CD4-positive, alpha-beta T cell treated with Interleukin-2 at 100 ng/mL for 4 hours (primary cell): ENCODE results near the gene VARS2.

Source experiments
- DNase-seq: peaks from one replicate; pipeline ENCODE4 v3.0.0-alpha.2; 2020; ENCODE audit warnings: low spot score

The VARS2 gene

DNA sequence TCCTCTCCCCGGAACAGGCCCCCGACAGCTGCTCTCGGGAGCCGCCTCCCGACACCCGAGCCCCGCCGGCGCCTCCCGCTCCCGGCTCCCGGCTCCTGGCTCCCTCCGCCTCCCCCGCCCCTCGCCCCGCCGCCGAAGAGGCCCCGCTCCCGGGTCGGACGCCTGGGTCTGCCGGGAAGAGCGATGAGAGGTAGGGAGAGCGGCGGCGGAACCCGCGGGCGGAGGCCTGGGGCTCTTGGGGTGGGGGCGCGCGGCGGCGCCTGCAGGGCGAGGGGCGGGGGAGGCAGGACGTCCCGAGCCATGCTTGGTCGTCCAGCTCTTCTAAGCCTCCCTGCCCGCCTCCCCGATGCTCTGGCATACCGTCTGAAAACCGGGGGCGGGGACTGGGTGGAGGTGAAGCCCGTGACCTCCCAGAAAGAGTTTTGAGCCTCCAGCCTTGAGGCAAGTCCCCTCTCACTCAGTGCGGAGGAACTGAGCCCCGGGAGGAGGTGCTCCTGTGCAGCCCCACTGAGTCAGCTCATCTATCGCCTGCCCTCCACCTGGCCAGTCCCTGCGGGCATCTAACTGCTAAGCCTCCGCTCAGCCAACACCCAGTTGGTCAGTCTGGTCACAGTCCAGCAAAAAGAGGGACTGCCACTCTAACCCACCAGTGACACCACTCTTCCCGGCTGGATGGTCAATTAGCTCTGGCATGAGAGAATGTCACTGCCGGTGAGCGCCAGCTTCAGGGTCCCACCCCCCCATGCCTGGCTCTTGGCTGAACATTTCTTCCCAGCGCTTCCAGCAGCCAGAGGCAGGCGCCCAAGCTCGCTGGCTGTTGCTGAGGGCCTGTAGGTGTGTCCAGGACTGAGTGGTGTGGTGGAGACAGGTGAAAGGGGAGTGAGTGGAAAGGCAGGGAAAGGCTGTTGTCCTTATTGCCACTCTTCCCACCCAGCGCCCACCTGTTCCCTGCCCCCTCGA, 29.2 kb upstream of the VARS2 start:
- DNase-seq, result peak; percentile 22

DNA sequence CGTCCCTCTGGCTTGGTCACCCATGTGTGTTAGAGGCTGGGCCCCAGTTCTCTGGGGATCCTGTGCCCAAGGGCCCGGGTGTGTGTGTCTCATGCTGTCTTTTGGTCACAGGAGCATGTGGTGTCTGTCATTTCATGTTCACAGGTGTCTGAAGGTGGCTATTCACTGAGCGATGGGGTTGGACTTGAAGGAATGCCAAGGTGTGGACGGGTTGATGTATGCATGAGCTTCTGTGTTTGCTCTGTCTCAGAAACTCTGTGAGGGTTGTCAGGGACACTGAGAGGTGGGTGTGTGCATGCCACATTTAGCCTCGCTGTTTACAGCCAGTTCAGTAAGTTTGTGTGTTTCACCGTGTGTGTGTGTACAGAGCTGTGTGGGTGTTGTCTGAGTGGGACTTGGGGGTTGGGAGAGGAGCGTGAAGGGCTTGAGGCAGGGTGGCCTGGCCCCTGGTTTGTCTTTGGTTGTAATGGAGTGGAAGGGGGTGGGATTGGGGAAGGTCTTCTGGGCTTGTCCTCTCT, 28.5 kb upstream of the VARS2 start:
- DNase-seq, result no peak

GRCh38 chr6:30885999-30886896, 27.8 kb upstream of the VARS2 start:
- DNase-seq, result peak; percentile 14

DNA sequence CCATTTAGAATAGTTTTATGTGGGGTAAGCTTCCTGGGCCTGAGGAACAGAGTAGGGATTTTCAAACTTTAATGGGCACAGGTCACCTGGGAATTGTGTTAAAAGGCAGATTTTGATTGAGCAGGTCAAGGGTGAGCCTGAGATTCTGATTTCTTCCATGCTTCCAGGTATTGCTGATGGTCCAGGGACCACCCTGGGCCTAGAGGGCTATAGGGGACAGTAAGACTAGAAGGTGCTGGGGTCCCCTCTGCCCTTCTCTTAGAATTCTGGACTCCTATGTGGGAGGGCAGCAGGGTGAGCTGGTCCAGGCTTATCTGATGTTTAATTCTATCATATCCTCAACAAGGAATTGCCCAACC, 27.2 kb upstream of the VARS2 start:
- DNase-seq, result no peak

- DNase-seq, result no peak
These were observed 25.9 kb upstream of the VARS2 start for GRCh38 chr6:30887901-30888815.

- DNase-seq, result no peak
These were observed 25.1 kb upstream of the VARS2 start for GRCh38 chr6:30888816-30889495.

DNA sequence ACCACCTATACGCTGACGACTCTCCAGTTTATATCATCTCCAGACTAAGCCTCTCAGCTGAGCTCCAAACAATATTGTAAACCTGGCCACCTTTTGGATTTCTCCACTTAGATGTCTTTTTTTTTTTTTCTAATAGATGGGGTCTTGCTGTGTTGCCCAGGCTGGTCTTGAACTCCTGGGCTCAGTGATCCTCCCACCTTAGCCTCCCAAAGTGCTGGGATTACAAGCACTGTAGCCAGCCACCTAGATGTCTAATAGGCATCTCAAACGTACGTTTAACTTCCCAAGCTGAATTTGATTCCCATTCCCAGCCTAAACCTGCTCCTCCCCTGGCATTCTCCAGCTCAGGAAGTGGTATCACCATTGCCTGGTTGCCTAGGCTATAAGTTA, 24.5 kb upstream of the VARS2 start:
- no peak for DNase-seq

DNA sequence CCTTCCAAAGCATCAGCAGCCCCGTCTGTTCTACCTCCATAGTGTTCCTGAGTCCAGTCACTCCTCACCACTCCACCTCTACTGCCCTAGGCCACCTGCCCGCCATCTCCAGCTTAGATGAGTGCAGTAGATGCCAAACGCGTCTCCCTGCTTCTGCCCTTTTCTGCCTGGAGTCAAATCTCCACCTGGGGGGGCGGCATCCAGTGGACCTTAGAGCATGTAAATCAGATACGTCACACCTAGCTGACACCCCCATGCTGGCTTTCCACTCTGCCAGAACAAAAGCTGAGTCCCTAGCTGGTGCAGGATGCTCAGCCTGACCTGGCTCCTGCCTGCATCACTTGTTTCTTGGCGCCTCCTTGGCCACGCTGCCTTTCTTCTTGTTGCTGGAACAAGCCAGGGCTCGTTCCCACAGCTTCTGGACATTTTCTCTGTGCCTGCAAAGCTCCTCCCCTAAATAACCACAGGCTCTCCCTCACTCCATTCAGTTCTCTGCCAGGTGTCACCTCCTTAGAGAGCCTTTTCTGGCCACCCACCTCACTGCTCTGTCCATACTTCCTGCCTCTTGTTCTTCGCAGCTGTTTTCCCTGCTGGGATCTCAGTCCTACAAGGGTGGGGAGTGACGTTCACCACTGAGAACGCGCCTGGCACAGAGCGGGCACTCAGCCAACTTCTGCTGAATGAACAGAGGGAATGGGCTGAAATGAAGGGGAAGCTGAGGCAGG, 24.0 kb upstream of the VARS2 start:
- DNase-seq, result no peak

GRCh38 chr6:30890646-30891449, 23.2 kb upstream of the VARS2 start:
- no peak for DNase-seq

GRCh38 chr6:30891450-30891723, 22.7 kb upstream of the VARS2 start:
- DNase-seq, result no peak

GRCh38 chr6:30891816-30892538, 22.1 kb upstream of the VARS2 start:
- DNase-seq, result no peak

DNA sequence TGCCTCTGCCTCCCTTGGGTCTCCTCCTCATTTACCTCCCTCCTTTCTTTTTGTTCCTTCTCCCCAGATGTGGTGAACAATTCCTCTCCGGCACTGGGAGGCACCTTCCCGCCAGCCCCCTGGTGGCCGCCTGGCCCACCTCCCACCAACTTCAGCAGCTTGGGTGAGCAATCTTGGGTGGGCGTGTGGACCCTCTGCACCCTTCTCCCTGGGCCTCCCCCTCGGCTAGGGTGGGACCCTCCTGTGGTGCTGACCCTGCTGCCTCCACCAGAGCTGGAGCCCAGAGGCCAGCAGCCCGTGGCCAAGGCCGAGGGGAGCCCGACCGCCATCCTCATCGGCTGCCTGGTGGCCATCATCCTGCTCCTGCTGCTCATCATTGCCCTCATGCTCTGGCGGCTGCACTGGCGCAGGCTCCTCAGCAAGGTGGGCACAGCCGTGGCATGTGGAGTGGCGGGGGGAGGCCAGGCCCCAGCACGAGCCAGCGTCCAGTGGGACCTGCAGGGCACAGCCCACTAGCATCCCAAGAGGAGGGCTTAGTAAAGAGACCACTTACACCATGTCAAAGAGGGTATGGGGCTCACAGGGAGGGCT, 20.9 kb upstream of the VARS2 start:
- DNase-seq, result no peak

GRCh38 chr6:30893666-30894065, 20.4 kb upstream of the VARS2 start:
- DNase-seq, result no peak

DNA sequence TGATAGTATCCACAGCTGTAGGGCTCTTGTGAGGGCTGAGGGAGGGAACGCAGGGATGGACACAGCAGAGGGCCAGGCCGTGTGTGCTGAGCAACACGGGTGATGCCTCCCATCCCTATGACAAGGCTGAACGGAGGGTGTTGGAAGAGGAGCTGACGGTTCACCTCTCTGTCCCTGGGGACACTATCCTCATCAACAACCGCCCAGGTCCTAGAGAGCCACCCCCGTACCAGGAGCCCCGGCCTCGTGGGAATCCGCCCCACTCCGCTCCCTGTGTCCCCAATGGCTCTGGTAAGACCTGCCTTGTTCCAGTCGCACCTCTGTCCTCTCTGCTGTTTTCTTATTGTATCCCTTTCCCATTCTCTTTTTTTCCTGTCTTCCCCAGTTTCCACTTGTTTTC, 19.7 kb upstream of the VARS2 start:
- DNase-seq, result no peak

DNA sequence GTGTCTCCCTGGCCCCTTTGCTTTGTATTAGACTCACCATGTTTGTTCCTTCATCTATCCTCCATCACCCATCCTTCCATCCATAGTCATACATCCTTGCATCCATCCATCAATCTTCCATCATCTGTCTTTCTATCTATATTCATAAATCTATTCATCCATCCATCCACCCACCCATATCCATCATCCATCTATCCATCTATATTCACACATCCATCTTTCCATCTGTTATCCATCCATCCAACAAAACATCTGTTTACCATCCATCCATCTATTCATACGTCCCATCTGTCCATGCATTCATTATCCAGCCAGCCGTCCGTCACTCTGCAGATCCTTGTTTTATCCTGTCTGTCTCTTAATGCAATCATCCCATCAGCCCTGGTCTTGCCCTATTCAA, 19.1 kb upstream of the VARS2 start:
- DNase-seq, result no peak

- no peak for DNase-seq
These were observed 18.7 kb upstream of the VARS2 start for GRCh38 chr6:30895343-30895742.

DNA sequence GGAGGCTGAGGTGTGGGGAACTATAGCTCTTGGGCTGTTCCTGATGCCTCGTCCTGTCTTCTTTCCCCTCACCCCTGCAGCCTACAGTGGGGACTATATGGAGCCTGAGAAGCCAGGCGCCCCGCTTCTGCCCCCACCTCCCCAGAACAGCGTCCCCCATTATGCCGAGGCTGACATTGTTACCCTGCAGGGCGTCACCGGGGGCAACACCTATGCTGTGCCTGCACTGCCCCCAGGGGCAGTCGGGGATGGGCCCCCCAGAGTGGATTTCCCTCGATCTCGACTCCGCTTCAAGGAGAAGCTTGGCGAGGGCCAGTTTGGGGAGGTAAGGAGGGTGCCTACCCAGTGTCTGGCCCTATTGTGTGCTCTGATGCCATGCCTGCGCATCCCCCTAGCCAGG, 17.5 kb upstream of the VARS2 start:
- DNase-seq, result no peak

DNA sequence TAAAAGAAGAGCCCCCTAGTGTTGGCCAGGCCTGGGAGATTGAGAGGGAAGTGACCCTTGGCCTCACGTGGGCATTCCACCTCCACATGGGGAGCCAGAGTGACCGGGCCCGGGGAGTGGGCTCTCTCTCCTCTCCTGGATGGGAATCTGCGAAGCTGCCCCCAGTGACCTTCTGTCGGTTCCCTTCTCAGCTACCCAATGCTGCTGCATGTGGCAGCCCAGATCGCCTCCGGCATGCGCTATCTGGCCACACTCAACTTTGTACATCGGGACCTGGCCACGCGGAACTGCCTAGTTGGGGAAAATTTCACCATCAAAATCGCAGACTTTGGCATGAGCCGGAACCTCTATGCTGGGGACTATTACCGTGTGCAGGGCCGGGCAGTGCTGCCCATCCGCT, 16.2 kb upstream of the VARS2 start:
- no peak for DNase-seq
